ENCODE results near the gene CMSS1.

The CMSS1 gene

DNA sequence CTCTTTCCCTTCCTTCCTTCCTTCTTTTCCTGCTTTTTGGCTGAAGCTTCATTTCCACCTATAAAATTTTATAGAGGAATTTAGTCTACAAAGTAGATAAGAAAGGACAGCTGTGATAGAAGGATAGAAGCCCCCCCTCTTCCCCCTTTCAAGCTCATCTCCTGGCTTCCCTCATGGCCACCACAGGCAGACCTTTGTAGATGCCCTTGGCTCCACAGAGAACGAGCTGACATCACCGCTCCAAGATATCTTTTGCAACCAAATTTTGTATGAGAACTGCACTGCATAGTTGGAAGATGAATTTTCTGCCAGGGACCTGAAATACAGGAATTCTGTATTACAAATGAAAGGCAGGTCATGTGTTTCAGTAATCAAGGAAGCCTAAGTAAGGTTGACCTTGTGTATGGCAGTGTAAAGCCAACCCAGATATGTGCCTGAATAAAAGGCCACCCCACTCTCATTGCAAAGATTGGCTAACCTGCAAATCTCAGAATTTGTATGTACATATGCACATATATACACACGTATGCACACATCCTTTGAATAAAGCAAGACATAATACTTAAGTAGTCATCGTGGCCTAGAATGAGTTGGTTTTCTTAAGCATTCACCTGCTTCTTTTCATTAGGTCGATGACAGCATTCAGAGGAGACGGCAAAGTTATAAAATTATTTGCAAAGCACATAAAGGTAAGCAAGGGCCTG is 353.7 kb downstream of the CMSS1 start:
- no peaks in the 10 kb centered on the region for H3K27me3 ChIP-seq (ENCODE audit: low read depth, low read length)
- peaks cover 0 to 5% of the 10 kb centered on the region in 2 donors for H3K4me1 ChIP-seq (ENCODE audit: control insufficient read depth in 1 of 2, insufficient read depth in 2 of 2, low read length in 2 of 2)
- no peak overlapping the region for H3K27ac ChIP-seq (ENCODE audit: low read length)
- peaks cover 0 to 2% of the 10 kb centered on the region in 2 donors for H3K36me3 ChIP-seq (ENCODE audit: control insufficient read depth in 1 of 2, insufficient read depth in 2 of 2, low read length in 2 of 2)
- no peaks in the 10 kb centered on the region for H3K9me3 ChIP-seq (ENCODE audit: control insufficient read depth in 1 of 2, low read length in 2 of 2)
- H3K4me3 ChIP-seq (ENCODE audit: low read depth in 1 of 2, low read length in 2 of 2), result no peak overlapping the region

DNA sequence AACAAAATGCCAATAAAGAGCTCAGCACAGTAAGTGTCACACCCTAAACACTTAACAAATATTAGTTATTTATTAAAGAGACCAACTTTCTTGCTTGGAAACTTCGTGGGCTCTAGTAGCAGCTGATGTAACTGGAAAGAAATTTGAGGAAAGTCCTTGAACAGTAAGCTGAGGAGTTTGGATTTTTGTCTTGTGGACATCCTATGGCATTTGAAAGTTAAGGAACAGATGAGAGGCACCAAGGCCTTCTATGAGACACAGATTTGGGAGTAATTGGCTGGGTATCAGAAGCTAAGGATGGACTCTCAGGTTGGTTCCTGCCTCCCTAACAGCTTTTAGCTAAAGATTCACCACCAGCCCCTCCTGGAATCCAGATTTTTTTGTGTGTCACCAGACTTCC is 356.3 kb downstream of the CMSS1 start:
- no peak overlapping the region for H3K4me3 ChIP-seq (ENCODE audit: low read depth in 1 of 2, low read length in 2 of 2)
- no peaks in the 10 kb centered on the region for H3K27me3 ChIP-seq (ENCODE audit: low read depth, low read length)
- no peak overlapping the region for H3K27ac ChIP-seq (ENCODE audit: low read length)
- H3K36me3 ChIP-seq (ENCODE audit: control insufficient read depth in 1 of 2, insufficient read depth in 2 of 2, low read length in 2 of 2), result peaks cover 0 to 13% of the 10 kb centered on the region in 2 donors
- H3K9me3 ChIP-seq (ENCODE audit: control insufficient read depth in 1 of 2, low read length in 2 of 2), result no peaks in the 10 kb centered on the region
- peaks cover 0 to 5% of the 10 kb centered on the region in 2 donors for H3K4me1 ChIP-seq (ENCODE audit: control insufficient read depth in 1 of 2, insufficient read depth in 2 of 2, low read length in 2 of 2)

DNA sequence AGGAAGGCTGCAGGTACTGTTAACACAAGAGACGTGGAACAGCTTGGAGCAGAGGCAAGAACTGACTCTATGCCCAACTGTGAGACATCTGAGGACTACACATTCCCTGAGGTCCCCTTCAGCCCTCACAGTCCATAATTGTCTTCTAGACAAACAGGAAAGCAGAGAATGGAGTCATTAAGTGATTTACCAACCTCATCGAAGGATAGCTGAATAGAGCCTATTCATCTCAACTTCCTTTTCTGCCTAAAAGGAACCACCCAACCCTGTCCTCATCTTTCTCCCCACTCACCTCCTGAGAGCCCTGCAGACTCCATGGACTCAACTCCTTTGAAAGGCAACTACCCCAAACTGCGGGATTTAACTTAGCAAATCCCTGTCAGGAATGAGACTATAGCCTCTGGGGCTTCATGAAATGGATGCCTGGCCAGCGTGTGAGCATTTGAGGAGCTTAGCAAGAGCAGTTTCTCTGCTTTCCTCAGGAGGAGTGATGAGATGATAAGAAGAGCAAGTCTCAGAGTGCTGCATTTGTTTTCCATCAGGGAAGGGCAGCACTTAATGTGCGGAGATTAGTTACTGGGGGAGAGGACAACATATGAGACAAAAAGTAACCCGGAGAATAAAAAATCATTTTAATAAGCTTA is 358.1 kb downstream of the CMSS1 start:
- Histone ChIP-seq H3K9me3 (ENCODE audit: control insufficient read depth in 1 of 2, low read length in 2 of 2) (peaks cover 0 to 15% of the 10 kb centered on the region in 2 donors), H3K36me3 (ENCODE audit: control insufficient read depth in 1 of 2, insufficient read depth in 2 of 2, low read length in 2 of 2) (peaks cover 0 to 24% of the 10 kb centered on the region in 2 donors), H3K27ac (ENCODE audit: low read length) (no peak overlapping the region), H3K4me3 (ENCODE audit: low read depth in 1 of 2, low read length in 2 of 2) (no peak overlapping the region), H3K27me3 (ENCODE audit: low read depth, low read length) (no peaks in the 10 kb centered on the region), H3K4me1 (ENCODE audit: control insufficient read depth in 1 of 2, insufficient read depth in 2 of 2, low read length in 2 of 2) (no peaks in the 10 kb centered on the region)

DNA sequence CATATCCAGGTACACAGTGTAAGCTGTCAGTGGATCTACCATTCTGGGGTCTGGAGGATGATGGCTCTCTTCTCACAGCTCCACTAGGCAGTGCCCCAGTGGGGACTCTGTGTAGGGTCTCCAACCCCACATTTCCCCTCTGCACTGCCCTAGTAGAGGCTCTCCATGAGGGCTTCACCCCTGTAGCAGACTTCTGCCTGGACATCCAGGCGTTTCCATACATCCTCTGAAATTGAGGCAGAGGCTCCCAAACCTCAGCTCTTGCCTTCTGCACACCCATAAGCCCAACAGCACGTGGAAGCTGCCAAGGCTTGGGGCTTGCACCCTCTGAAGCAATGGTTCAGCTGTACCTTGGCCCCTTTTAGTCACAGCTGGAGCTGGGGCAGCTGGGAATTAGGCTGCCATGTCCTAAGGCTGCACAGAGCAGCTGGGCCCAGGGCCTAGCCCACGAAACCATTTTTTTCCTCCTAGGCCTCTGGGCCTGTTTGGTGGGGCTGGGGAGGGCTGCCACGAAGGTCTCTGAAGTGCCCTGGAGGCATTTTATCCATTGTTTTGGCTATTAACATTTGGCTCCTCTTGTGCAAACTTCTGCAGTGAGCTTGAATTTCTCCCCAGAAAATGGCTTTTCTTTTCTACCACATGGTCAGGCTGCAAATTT is 362.2 kb downstream of the CMSS1 start:
- Histone ChIP-seq H3K9me3 (ENCODE audit: control insufficient read depth in 1 of 2, low read length in 2 of 2) (peaks cover 0 to 15% of the 10 kb centered on the region in 2 donors), H3K27me3 (ENCODE audit: low read depth, low read length) (no peaks in the 10 kb centered on the region), H3K36me3 (ENCODE audit: control insufficient read depth in 1 of 2, insufficient read depth in 2 of 2, low read length in 2 of 2) (peaks cover 0 to 24% of the 10 kb centered on the region in 2 donors), H3K27ac (ENCODE audit: low read length) (no peak overlapping the region), H3K4me1 (ENCODE audit: control insufficient read depth in 1 of 2, insufficient read depth in 2 of 2, low read length in 2 of 2) (peaks cover 0 to 6% of the 10 kb centered on the region in 2 donors), H3K4me3 (ENCODE audit: low read depth in 1 of 2, low read length in 2 of 2) (peak overlapping the region in 1 of 2 donors; percentile 11)

- peaks cover 0 to 15% of the 10 kb centered on the region in 2 donors for H3K9me3 ChIP-seq (ENCODE audit: control insufficient read depth in 1 of 2, low read length in 2 of 2)
- H3K36me3 ChIP-seq (ENCODE audit: control insufficient read depth in 1 of 2, insufficient read depth in 2 of 2, low read length in 2 of 2), result peaks cover 0 to 14% of the 10 kb centered on the region in 2 donors
- H3K4me3 ChIP-seq (ENCODE audit: low read depth in 1 of 2, low read length in 2 of 2), result no peak overlapping the region
- peaks cover 0 to 6% of the 10 kb centered on the region in 2 donors for H3K4me1 ChIP-seq (ENCODE audit: control insufficient read depth in 1 of 2, insufficient read depth in 2 of 2, low read length in 2 of 2)
- H3K27ac ChIP-seq (ENCODE audit: low read length), result no peak overlapping the region
- H3K27me3 ChIP-seq (ENCODE audit: low read depth, low read length), result no peaks in the 10 kb centered on the region
Measured at GRCh38 chr3:100183608-100184125, 366.0 kb downstream of the CMSS1 start.

DNA sequence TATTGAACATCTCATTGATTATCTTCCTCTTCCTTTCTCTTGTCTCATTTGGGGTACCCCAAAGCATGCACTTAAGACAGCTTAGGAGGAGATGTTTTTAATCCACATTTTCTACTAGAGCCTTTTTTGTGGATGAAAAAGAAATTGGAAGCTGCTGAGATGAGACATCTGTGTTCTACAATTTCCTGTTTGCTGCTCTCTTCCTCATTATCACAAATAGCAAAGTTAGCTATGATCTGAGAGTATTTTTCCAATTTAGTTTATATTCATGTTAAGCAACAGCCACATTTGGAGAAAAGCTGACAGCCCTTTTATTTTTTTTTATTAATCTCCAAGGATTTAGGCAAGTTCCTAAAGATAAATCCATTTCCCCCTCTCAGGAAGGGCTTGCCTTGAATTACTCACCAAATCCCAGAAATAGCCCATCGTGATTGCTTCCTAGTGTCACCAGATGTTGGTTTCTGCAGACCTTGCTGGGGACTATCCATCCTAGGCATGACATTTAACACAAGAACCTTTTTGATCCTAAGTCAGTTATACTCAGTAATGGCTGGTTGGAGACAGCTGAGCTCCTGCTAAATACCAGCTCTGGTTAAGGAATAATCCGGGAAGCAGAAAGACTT is 367.4 kb downstream of the CMSS1 start:
- Histone ChIP-seq H3K4me3 (ENCODE audit: low read depth in 1 of 2, low read length in 2 of 2) (no peak overlapping the region), H3K27me3 (ENCODE audit: low read depth, low read length) (no peaks in the 10 kb centered on the region), H3K36me3 (ENCODE audit: control insufficient read depth in 1 of 2, insufficient read depth in 2 of 2, low read length in 2 of 2) (peaks cover 0 to under 1% of the 10 kb centered on the region in 2 donors), H3K9me3 (ENCODE audit: control insufficient read depth in 1 of 2, low read length in 2 of 2) (peaks cover 0 to 4% of the 10 kb centered on the region in 2 donors), H3K4me1 (ENCODE audit: control insufficient read depth in 1 of 2, insufficient read depth in 2 of 2, low read length in 2 of 2) (peaks cover 0 to 6% of the 10 kb centered on the region in 2 donors), H3K27ac (ENCODE audit: low read length) (peak overlapping the region; percentile 35)

DNA sequence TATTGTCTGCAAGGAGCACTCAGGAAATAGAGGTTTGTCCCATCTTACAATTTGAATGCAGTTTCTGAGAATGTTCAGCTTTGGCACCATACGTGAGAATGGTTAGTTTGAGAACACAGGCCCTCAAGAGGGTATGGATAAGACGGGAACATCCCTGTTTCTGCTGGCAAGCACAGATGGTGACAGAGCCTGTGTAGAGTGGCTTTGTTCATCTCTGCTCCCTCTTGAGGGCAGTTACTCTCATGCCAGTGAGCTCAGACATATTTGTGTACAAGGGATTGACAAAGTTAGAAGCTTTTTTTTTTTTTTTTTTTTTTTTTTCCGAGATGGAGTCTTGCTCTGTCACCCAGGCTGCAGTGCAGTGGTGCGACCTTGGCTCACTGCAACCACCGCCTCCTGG is 368.2 kb downstream of the CMSS1 start:
- Histone ChIP-seq H3K27me3 (ENCODE audit: low read depth, low read length) (no peaks in the 10 kb centered on the region), H3K4me1 (ENCODE audit: control insufficient read depth in 1 of 2, insufficient read depth in 2 of 2, low read length in 2 of 2) (peaks cover 0 to 6% of the 10 kb centered on the region in 2 donors), H3K9me3 (ENCODE audit: control insufficient read depth in 1 of 2, low read length in 2 of 2) (no peaks in the 10 kb centered on the region), H3K4me3 (ENCODE audit: low read depth in 1 of 2, low read length in 2 of 2) (no peak overlapping the region), H3K36me3 (ENCODE audit: control insufficient read depth in 1 of 2, insufficient read depth in 2 of 2, low read length in 2 of 2) (no peaks in the 10 kb centered on the region), H3K27ac (ENCODE audit: low read length) (no peak overlapping the region)

- Histone ChIP-seq H3K27ac (ENCODE audit: low read length) (no peak overlapping the region), H3K27me3 (ENCODE audit: low read depth, low read length) (no peaks in the 10 kb centered on the region), H3K4me1 (ENCODE audit: control insufficient read depth in 1 of 2, insufficient read depth in 2 of 2, low read length in 2 of 2) (peaks cover 0 to under 1% of the 10 kb centered on the region in 2 donors), H3K4me3 (ENCODE audit: low read depth in 1 of 2, low read length in 2 of 2) (no peak overlapping the region), H3K36me3 (ENCODE audit: control insufficient read depth in 1 of 2, insufficient read depth in 2 of 2, low read length in 2 of 2) (no peaks in the 10 kb centered on the region), H3K9me3 (ENCODE audit: control insufficient read depth in 1 of 2, low read length in 2 of 2) (no peaks in the 10 kb centered on the region)
Measured at GRCh38 chr3:100189444-100189964, 371.8 kb downstream of the CMSS1 start.

DNA sequence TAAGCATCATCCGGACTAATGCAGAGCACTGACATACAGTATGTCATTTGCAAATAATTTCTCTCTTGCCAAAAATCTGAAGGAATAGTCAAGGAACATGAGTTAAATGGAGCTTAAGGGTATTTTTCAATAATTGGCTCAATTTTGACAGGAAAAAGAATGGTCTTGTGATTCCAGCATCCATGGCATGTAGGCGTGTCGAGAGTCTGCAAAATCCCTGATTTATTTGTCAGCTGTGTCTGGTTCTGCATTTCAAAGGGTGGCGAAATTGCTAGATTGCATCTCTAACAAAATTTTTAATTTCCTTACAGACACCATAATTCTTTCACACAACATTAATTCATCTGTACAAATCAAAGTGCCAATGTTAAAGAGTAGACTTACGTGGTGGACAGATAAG is 377.7 kb downstream of the CMSS1 start:
- no peak overlapping the region for H3K27ac ChIP-seq (ENCODE audit: low read length)
- H3K9me3 ChIP-seq (ENCODE audit: control insufficient read depth in 1 of 2, low read length in 2 of 2), result no peaks in the 10 kb centered on the region
- H3K4me1 ChIP-seq (ENCODE audit: control insufficient read depth in 1 of 2, insufficient read depth in 2 of 2, low read length in 2 of 2), result no peaks in the 10 kb centered on the region
- no peaks in the 10 kb centered on the region for H3K36me3 ChIP-seq (ENCODE audit: control insufficient read depth in 1 of 2, insufficient read depth in 2 of 2, low read length in 2 of 2)
- no peak overlapping the region for H3K4me3 ChIP-seq (ENCODE audit: low read depth in 1 of 2, low read length in 2 of 2)
- H3K27me3 ChIP-seq (ENCODE audit: low read depth, low read length), result no peaks in the 10 kb centered on the region

- Histone ChIP-seq H3K27me3 (ENCODE audit: low read depth, low read length) (no peaks in the 10 kb centered on the region), H3K9me3 (ENCODE audit: control insufficient read depth in 1 of 2, low read length in 2 of 2) (no peaks in the 10 kb centered on the region), H3K36me3 (ENCODE audit: control insufficient read depth in 1 of 2, insufficient read depth in 2 of 2, low read length in 2 of 2) (no peaks in the 10 kb centered on the region), H3K27ac (ENCODE audit: low read length) (no peak overlapping the region), H3K4me1 (ENCODE audit: control insufficient read depth in 1 of 2, insufficient read depth in 2 of 2, low read length in 2 of 2) (no peaks in the 10 kb centered on the region), H3K4me3 (ENCODE audit: low read depth in 1 of 2, low read length in 2 of 2) (no peak overlapping the region)
Measured at GRCh38 chr3:100197876-100198275, 380.2 kb downstream of the CMSS1 start.
